WTC11 (cell line): ENCODE measurements around the gene PPP1R11.

Experiments
- ARID4B ChIP-seq: sonication (generic); formaldehyde crosslinking; IDR thresholded peaks from 2 replicates; pipeline ENCODE4 v1.8.0; 2023; ENCODE audit warnings: missing genetic modification reagents, mild to moderate bottlenecking, borderline replicate concordance
- CTCF ChIP-seq: fragments of 200-600 bp; IDR thresholded peaks from 2 replicates; pipeline ENCODE4 v1.8.0; 2022; ENCODE audit warnings: antibody characterized with exemption
- GABPB1 ChIP-seq: sonication (generic); formaldehyde crosslinking; IDR thresholded peaks from 2 replicates; pipeline ENCODE4 v1.8.1; 2023; ENCODE audit warnings: mild to moderate bottlenecking, missing genetic modification reagents
- IRF1 ChIP-seq: sonication (generic); formaldehyde crosslinking; IDR thresholded peaks from 2 replicates; pipeline ENCODE4 v1.8.0; 2023; ENCODE audit warnings: missing genetic modification reagents
- STAT6 ChIP-seq: sonication (generic); formaldehyde crosslinking; conservative IDR thresholded peaks from 2 replicates; pipeline ENCODE4 v1.8.1; 2023; ENCODE audit warnings: mild to moderate bottlenecking, low read depth, missing genetic modification reagents, moderate library complexity
- TEAD1 ChIP-seq: sonication (generic); formaldehyde crosslinking; IDR thresholded peaks from 2 replicates; pipeline ENCODE4 v1.8.0; 2022; ENCODE audit warnings: mild to moderate bottlenecking, missing genetic modification reagents

- TF ChIP-seq STAT6 (no peak), GABPB1 (CRISPR knock-in tag) (no peak), IRF1 (CRISPR knock-in tag) (no peak), CTCF (no peak), ARID4B (no peak), TEAD1 (CRISPR knock-in tag) (no peak)
Observed at GRCh38 chr6:30102414-30102969, 35.5 kb downstream of the PPP1R11 start.
